Liver (tissue), 9 donors: ENCODE data around the gene HSD17B11. TPM values are rescaled to one million over a fixed set of nuclear protein-coding genes. Genes with fewer than 3 reads are reported as not detected.
A peak's percentile ranks its signal among the peaks of the same experiment; 100 is the strongest.

ENCODE experiments used
- DNase-seq: peaks from one replicate; pipeline ENCODE4 v3.0.0-alpha.2; 2017; ENCODE audit warnings: low spot score
- H3K27ac ChIP-seq, 2 donors: one replicate each; pipeline ENCODE4 v1.7.0; 2013; ENCODE audit warnings: inconsistent platforms in 2 of 2, low read length in 2 of 2, control low read depth in 1 of 2, low read depth in 1 of 2, mild to moderate bottlenecking in 1 of 2
- H3K27me3 ChIP-seq, 4 donors: one replicate each; pipeline versions ENCODE4 v1.6.1 to v1.7.0; 2013; ENCODE audit warnings: low read length in 3 of 4, inconsistent platforms in 1 of 4, mild to moderate bottlenecking in 1 of 4, moderate library complexity in 1 of 4; ENCODE audit not compliant: control insufficient read depth in 4 of 4, insufficient read depth in 4 of 4
- H3K36me3 ChIP-seq, 4 donors: one replicate each; pipeline versions ENCODE4 v1.6.1 to v1.7.0; 2013; ENCODE audit warnings: low read length in 3 of 4, mild to moderate bottlenecking in 3 of 4, low read depth in 1 of 4, moderate library complexity in 1 of 4; ENCODE audit not compliant: control insufficient read depth in 4 of 4, insufficient read depth in 3 of 4
- H3K4me1 ChIP-seq, 4 donors: one replicate each; pipeline versions ENCODE4 v1.6.1 to v1.7.0; 2013; ENCODE audit warnings: low read length in 3 of 4, mild to moderate bottlenecking in 3 of 4, moderate library complexity in 1 of 4; ENCODE audit not compliant: control insufficient read depth in 4 of 4, insufficient read depth in 4 of 4
- H3K4me3 ChIP-seq, 3 donors: one replicate each; pipeline versions ENCODE4 v1.6.1 to v1.7.0; 2013; ENCODE audit warnings: low read length in 3 of 3, control low read depth in 1 of 3, low read depth in 1 of 3, mild to moderate bottlenecking in 1 of 3
- H3K9ac ChIP-seq, 2 donors: one replicate each; pipeline ENCODE4 v1.7.0; 2013; ENCODE audit warnings: low read length in 2 of 2, mild to moderate bottlenecking in 2 of 2, moderate library complexity in 2 of 2, control low read depth in 1 of 2, low read depth in 1 of 2
- H3K9me3 ChIP-seq, 4 donors: one replicate each; pipeline versions ENCODE4 v1.6.1 to v1.7.0; 2013; ENCODE audit warnings: low read length in 3 of 4; ENCODE audit not compliant: control insufficient read depth in 4 of 4
- EGR1 ChIP-seq, 2 donors: IDR thresholded peaks; 2 replicates each; pipeline ENCODE4 v1.6.1; 2016 to 2018; ENCODE audit warnings: antibody characterized with exemption in 2 of 2, low read depth in 2 of 2
- FOXA1 ChIP-seq: IDR thresholded peaks from 2 replicates; pipeline ENCODE4 v1.6.1; 2016; ENCODE audit warnings: antibody characterized with exemption
- FOXA2 ChIP-seq: IDR thresholded peaks from 2 replicates; pipeline ENCODE4 v1.6.1; 2016; ENCODE audit warnings: antibody characterized with exemption
- GABPA ChIP-seq, 2 donors: IDR thresholded peaks in 1 of 2; conservative IDR thresholded peaks in 1 of 2; 2 replicates each; pipeline ENCODE4 v1.6.1; 2016; ENCODE audit warnings: antibody characterized with exemption in 2 of 2, mild to moderate bottlenecking in 1 of 2, moderate library complexity in 1 of 2
- HNF4A ChIP-seq, 2 donors: conservative IDR thresholded peaks; 2 replicates each; pipeline ENCODE4 v1.6.1; 2016; ENCODE audit warnings: antibody characterized with exemption in 2 of 2, mild to moderate bottlenecking in 2 of 2
- HNF4G ChIP-seq: IDR thresholded peaks from 2 replicates; pipeline ENCODE4 v1.6.1; 2016; ENCODE audit warnings: antibody characterized with exemption
- JUND ChIP-seq, 2 donors: IDR thresholded peaks; 2 replicates each; pipeline ENCODE4 v1.6.1; 2016; ENCODE audit warnings: antibody characterized with exemption in 2 of 2
- NR2F2 ChIP-seq: IDR thresholded peaks from 2 replicates; pipeline ENCODE4 v1.6.1; 2016; ENCODE audit warnings: antibody characterized with exemption
- RAD21 ChIP-seq, 2 donors: IDR thresholded peaks; 2 replicates each; pipeline ENCODE4 v1.6.1; 2016; ENCODE audit warnings: antibody characterized with exemption in 2 of 2, mild to moderate bottlenecking in 2 of 2
- RXRA ChIP-seq, 2 donors: IDR thresholded peaks; 2 replicates each; pipeline ENCODE4 v1.6.1; 2017 to 2018; ENCODE audit warnings: antibody characterized with exemption in 2 of 2, mild to moderate bottlenecking in 1 of 2
- SP1 ChIP-seq: IDR thresholded peaks from 2 replicates; pipeline ENCODE4 v1.6.1; 2018; ENCODE audit warnings: antibody characterized with exemption, mild to moderate bottlenecking
- TAF1 ChIP-seq: conservative IDR thresholded peaks from 2 replicates; pipeline ENCODE4 v1.6.1; 2016; ENCODE audit warnings: antibody characterized with exemption, mild to moderate bottlenecking
- YY1 ChIP-seq: IDR thresholded peaks from 2 replicates; pipeline ENCODE4 v1.6.1; 2016; ENCODE audit warnings: antibody characterized with exemption, mild to moderate bottlenecking
- WGBS: extraction: QIAGEN DNeasy Blood & Tissue Kit; methylation state at CpG from one replicate; pipeline ENCODE4 v1.1.7; 2013; 5-methylcytosine and 5-hydroxymethylcytosine counted together
- polyA plus RNA-seq, 2 donors: library from polyadenylated mRNA; stranded (reverse) in 1 of 2; unstranded in 1 of 2; fragments of 200-250 nt in 1 of 2; fragments of >200 nt in 1 of 2; fragmentation: Nextera tagmentation in 1 of 2; extraction: Ambion mirVana in 1 of 2; gene quantifications; one replicate each; pipeline versions ENCODE4 v1.2.1 to v1.2.3, GENCODE V29; 2013 to 2015
- total RNA-seq, 2 donors: library from RNA; depleted of rRNA; stranded (reverse); fragments of >200 nt; gene quantifications; one replicate each; pipeline ENCODE4 v1.2.3, GENCODE V29; 2014
- TF ChIP-seq, protein P1 (sequence below): IDR thresholded peaks from 2 replicates; pipeline ENCODE4 v1.6.1; 2016; ENCODE audit warnings: antibody characterized with exemption
- TF ChIP-seq, protein P2 (sequence below): IDR thresholded peaks from 2 replicates; pipeline ENCODE4 v1.6.1; 2016; ENCODE audit warnings: antibody characterized with exemption, mild to moderate bottlenecking
- TF ChIP-seq, protein P3 (sequence below): fragments of 150-350 bp; IDR thresholded peaks from 2 replicates; pipeline ENCODE4 v1.5.1; 2017; ENCODE audit warnings: improper control_type of control experiment, low read depth, low read length; ENCODE audit not compliant: missing input control
- TF ChIP-seq, protein P4 (sequence below): IDR thresholded peaks from 2 replicates; pipeline ENCODE4 v1.6.1; 2016; ENCODE audit warnings: antibody characterized with exemption
- TF ChIP-seq, protein P5 (sequence below): IDR thresholded peaks from 2 replicates; pipeline ENCODE4 v1.6.1; 2016; ENCODE audit warnings: antibody characterized with exemption
- donor health status: healthy.
- donor health status: healthy.
- donor health status: healthy.
- donor health status: healthy.
- donor health status: healthy.

Gene HSD17B11
- total and polyA plus RNA-seq, 4 donors: 94.8 to 133 (median 115) TPM

DNA sequence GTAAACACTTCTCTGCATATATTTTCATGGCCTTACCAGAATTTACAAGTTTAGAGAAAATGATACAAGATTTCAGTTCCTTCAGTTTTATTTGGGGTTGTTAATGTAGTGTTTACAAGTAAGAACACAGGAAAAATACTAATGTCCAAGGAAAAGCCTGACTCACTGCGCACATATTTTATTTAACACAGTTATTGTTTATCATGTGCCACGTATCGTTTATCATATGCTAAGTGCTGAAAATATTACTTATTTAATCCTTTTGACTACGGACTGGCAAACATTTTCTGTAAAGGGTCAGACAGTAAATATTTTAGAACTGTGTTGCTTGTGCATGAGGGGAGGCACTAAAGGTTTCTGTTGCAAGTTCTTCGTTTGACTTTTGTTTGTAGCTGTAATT, 69.1 kb downstream of the HSD17B11 start:
- WGBS: 33% methylated on average over 5 of the region's 5 CpGs
- no peak for DNase-seq
- no peaks in the 10 kb centered on the region for H3K9me3 ChIP-seq
- H3K36me3 ChIP-seq: peaks cover 0 to 3% (median 0%) of the 10 kb centered on the region in 4 donors
- peaks cover 0 to 10% (median 3%) of the 10 kb centered on the region in 4 donors for H3K4me1 ChIP-seq
- TF ChIP-seq, protein P1, sequence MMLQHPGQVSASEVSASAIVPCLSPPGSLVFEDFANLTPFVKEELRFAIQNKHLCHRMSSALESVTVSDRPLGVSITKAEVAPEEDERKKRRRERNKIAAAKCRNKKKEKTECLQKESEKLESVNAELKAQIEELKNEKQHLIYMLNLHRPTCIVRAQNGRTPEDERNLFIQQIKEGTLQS: no peak
- TF ChIP-seq, protein P2, sequence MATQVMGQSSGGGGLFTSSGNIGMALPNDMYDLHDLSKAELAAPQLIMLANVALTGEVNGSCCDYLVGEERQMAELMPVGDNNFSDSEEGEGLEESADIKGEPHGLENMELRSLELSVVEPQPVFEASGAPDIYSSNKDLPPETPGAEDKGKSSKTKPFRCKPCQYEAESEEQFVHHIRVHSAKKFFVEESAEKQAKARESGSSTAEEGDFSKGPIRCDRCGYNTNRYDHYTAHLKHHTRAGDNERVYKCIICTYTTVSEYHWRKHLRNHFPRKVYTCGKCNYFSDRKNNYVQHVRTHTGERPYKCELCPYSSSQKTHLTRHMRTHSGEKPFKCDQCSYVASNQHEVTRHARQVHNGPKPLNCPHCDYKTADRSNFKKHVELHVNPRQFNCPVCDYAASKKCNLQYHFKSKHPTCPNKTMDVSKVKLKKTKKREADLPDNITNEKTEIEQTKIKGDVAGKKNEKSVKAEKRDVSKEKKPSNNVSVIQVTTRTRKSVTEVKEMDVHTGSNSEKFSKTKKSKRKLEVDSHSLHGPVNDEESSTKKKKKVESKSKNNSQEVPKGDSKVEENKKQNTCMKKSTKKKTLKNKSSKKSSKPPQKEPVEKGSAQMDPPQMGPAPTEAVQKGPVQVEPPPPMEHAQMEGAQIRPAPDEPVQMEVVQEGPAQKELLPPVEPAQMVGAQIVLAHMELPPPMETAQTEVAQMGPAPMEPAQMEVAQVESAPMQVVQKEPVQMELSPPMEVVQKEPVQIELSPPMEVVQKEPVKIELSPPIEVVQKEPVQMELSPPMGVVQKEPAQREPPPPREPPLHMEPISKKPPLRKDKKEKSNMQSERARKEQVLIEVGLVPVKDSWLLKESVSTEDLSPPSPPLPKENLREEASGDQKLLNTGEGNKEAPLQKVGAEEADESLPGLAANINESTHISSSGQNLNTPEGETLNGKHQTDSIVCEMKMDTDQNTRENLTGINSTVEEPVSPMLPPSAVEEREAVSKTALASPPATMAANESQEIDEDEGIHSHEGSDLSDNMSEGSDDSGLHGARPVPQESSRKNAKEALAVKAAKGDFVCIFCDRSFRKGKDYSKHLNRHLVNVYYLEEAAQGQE: no peak
- TF ChIP-seq HNF4G (no peak), JUND (IDR thresholded peaks at IDR 0.05) (no peak), YY1 (no peak), FOXA1 (no peak), RAD21 (IDR thresholded peaks at IDR 0.05) (no peak), RXRA (IDR thresholded peaks at IDR 0.05) (no peak), HNF4A (conservative IDR thresholded peaks at IDR 0.05) (no peak), NR2F2 (no peak), FOXA2 (no peak), TAF1 (no peak)
- TF ChIP-seq, protein P3, sequence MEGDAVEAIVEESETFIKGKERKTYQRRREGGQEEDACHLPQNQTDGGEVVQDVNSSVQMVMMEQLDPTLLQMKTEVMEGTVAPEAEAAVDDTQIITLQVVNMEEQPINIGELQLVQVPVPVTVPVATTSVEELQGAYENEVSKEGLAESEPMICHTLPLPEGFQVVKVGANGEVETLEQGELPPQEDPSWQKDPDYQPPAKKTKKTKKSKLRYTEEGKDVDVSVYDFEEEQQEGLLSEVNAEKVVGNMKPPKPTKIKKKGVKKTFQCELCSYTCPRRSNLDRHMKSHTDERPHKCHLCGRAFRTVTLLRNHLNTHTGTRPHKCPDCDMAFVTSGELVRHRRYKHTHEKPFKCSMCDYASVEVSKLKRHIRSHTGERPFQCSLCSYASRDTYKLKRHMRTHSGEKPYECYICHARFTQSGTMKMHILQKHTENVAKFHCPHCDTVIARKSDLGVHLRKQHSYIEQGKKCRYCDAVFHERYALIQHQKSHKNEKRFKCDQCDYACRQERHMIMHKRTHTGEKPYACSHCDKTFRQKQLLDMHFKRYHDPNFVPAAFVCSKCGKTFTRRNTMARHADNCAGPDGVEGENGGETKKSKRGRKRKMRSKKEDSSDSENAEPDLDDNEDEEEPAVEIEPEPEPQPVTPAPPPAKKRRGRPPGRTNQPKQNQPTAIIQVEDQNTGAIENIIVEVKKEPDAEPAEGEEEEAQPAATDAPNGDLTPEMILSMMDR: no peak
- TF ChIP-seq, protein P4, sequence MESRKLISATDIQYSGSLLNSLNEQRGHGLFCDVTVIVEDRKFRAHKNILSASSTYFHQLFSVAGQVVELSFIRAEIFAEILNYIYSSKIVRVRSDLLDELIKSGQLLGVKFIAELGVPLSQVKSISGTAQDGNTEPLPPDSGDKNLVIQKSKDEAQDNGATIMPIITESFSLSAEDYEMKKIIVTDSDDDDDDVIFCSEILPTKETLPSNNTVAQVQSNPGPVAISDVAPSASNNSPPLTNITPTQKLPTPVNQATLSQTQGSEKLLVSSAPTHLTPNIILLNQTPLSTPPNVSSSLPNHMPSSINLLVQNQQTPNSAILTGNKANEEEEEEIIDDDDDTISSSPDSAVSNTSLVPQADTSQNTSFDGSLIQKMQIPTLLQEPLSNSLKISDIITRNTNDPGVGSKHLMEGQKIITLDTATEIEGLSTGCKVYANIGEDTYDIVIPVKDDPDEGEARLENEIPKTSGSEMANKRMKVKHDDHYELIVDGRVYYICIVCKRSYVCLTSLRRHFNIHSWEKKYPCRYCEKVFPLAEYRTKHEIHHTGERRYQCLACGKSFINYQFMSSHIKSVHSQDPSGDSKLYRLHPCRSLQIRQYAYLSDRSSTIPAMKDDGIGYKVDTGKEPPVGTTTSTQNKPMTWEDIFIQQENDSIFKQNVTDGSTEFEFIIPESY: no peak
- TF ChIP-seq, protein P5, sequence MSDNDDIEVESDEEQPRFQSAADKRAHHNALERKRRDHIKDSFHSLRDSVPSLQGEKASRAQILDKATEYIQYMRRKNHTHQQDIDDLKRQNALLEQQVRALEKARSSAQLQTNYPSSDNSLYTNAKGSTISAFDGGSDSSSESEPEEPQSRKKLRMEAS: no peak
- H3K27me3 ChIP-seq: no peaks in the 10 kb centered on the region
- H3K4me3 ChIP-seq: peak overlapping the region; percentile 28 to 82 (median 35)
- peak overlapping the region; percentile 92 to 93 for H3K27ac ChIP-seq
- H3K9ac ChIP-seq: peak overlapping the region; percentile 87 to 100

DNA sequence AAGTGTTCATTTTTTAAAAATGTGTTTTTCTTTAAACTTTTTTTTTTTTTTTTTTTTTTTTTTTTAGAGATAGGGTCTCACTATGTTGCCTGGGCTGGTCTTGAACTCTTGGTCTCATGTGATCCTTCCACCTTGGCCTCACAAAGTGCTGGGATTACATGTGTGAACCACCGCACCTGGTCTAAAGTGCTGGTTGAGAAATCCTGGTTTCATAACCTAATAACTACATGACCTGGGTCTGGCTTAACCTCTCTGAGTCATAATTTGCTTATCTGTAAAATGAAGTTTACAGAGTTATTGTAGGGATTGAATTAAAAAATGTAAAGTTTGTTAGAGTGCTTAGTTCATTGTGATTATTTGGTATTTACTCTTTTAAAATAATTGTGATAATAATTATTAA, 73.5 kb downstream of the HSD17B11 start:
- no peak overlapping the region for H3K4me3 ChIP-seq
- DNase-seq: no peak
- H3K36me3 ChIP-seq: peaks cover 0 to 30% (median 16%) of the 10 kb centered on the region in 4 donors
- H3K9me3 ChIP-seq: no peaks in the 10 kb centered on the region
- 40% methylated on average over 1 of the region's 1 CpG for WGBS
- H3K27me3 ChIP-seq: no peaks in the 10 kb centered on the region
- H3K27ac ChIP-seq: peak overlapping the region; percentile 75 to 89
- H3K4me1 ChIP-seq: peaks cover 0 to 8% (median 3%) of the 10 kb centered on the region in 4 donors
- H3K9ac ChIP-seq: peak overlapping the region in 1 of 2 donors; percentile 61
- TF ChIP-seq, protein P3: no peak
- TF ChIP-seq GABPA (IDR thresholded peaks at IDR 0.05 in 1 of 2, conservative IDR thresholded peaks at IDR 0.05 in 1 of 2): no peak
- TF ChIP-seq FOXA1: peak; percentile 60
- TF ChIP-seq EGR1 (IDR thresholded peaks at IDR 0.05; ENCODE audit: low read depth in 2 of 2): peak in 1 of 2 donors; percentile 21
- peak; percentile 58 for TF ChIP-seq NR2F2
- peak; percentile 94 for TF ChIP-seq RXRA (IDR thresholded peaks at IDR 0.05)
- TF ChIP-seq, protein P2: peak; percentile 68
- TF ChIP-seq SP1: peak; percentile 78
- TF ChIP-seq TAF1: no peak
- TF ChIP-seq, protein P5: peak; percentile 67
- TF ChIP-seq HNF4A (conservative IDR thresholded peaks at IDR 0.05): peak; percentile 98 to 100
- peak; percentile 13 for TF ChIP-seq YY1
